Smooth muscle cell (in vitro differentiated cells): ENCODE results near the gene ANTXR2. TPM values are rescaled to one million over a fixed set of nuclear protein-coding genes. Genes with fewer than 3 reads are reported as not detected.
"Not testable (repeated sequence)": the region's sequence is repeated elsewhere in the genome, so short reads cannot be mapped to it uniquely, and the experiment has no call there.

ENCODE experiments used
- DNase-seq: peaks from one replicate; lab custom pipeline; 2025; ENCODE audit not compliant: unreplicated experiment; lab: John Stamatoyannopoulos, UW
- H2AFZ ChIP-seq: fragments of 200-600 bp; sonication (generic); 2 replicates; pipeline ENCODE4 v1.6.0; 2016; ENCODE audit warnings: antibody characterized with exemption, low read depth, mild to moderate bottlenecking
- H3F3A ChIP-seq: fragments of 200-600 bp; sonication (generic); 2 replicates; pipeline ENCODE4 v1.6.0; 2017; ENCODE audit warnings: antibody characterized with exemption, low read depth
- H3K27ac ChIP-seq: fragments of 200-600 bp; sonication (generic); 2 replicates; pipeline ENCODE4 v1.5.1; 2016; ENCODE audit warnings: low read depth, mild to moderate bottlenecking
- H3K27me3 ChIP-seq: fragments of 200-600 bp; sonication (generic); 2 replicates; pipeline ENCODE4 v1.6.1; 2016; ENCODE audit warnings: low read depth, mild to moderate bottlenecking
- H3K36me3 ChIP-seq: fragments of 200-600 bp; sonication (generic); 2 replicates; pipeline ENCODE4 v1.5.1; 2016; ENCODE audit warnings: low read depth
- H3K4me1 ChIP-seq: fragments of 200-600 bp; sonication (generic); 2 replicates; pipeline ENCODE4 v1.5.1; 2016; ENCODE audit warnings: low read depth
- H3K4me2 ChIP-seq: fragments of 200-600 bp; sonication (generic); 2 replicates; pipeline ENCODE4 v1.6.0; 2016; ENCODE audit warnings: mild to moderate bottlenecking
- H3K4me3 ChIP-seq: fragments of 200-600 bp; sonication (generic); 2 replicates; pipeline ENCODE4 v1.5.1; 2016; ENCODE audit warnings: mild to moderate bottlenecking
- H3K79me2 ChIP-seq: fragments of 200-600 bp; sonication (generic); 2 replicates; pipeline ENCODE4 v1.6.0; 2016; ENCODE audit warnings: low read depth, mild to moderate bottlenecking
- H3K9ac ChIP-seq: fragments of 200-600 bp; sonication (generic); 2 replicates; pipeline ENCODE4 v1.6.0; 2016; ENCODE audit warnings: low read depth
- H3K9me3 ChIP-seq: fragments of 200-600 bp; sonication (generic); replicated peaks from 2 replicates; pipeline ENCODE4 v1.5.1; 2016; ENCODE audit warnings: low read depth
- H4K20me1 ChIP-seq: fragments of 200-600 bp; sonication (generic); 2 replicates; pipeline ENCODE4 v1.6.0; 2016; ENCODE audit warnings: low read depth
- WGBS: methylation state at CpG from one replicate; pipeline ENCODE4 v1.1.7; 2016; ENCODE audit warnings: low lambda C conversion rate; 5-methylcytosine and 5-hydroxymethylcytosine counted together
- polyA plus RNA-seq: library from polyadenylated mRNA; unstranded; fragments of >200 nt; fragmentation: Nextera tagmentation; extraction: Ambion mirVana; gene quantifications from 2 replicates; pipeline ENCODE4 v1.2.1, GENCODE V29; 2016
- total RNA-seq: library from RNA; depleted of rRNA; stranded (reverse); fragments of >200 nt; gene quantifications from 2 replicates; pipeline ENCODE4 v1.2.3, GENCODE V29; 2014
- TF ChIP-seq, protein P1 (sequence below): fragments of 200-600 bp; sonication (generic); IDR thresholded peaks from 2 replicates; pipeline ENCODE4 v1.5.1; 2017; ENCODE audit warnings: borderline replicate concordance, mild to moderate bottlenecking, antibody characterized with exemption; ENCODE audit not compliant: insufficient read depth, poor library complexity, severe bottlenecking

ANTXR2 gene
- total and polyA plus RNA-seq, 2 experiments from 2014 or later: 67.6 to 74.5 TPM

GRCh38 chr4:80005863-80006262 lies 67.2 kb downstream of the ANTXR2 start:
- H3K36me3 ChIP-seq: peaks cover 9% of the 10 kb centered on the region
- H3K27me3 ChIP-seq: no peaks in the 10 kb centered on the region
- no peak for DNase-seq
- TF ChIP-seq, protein P1, sequence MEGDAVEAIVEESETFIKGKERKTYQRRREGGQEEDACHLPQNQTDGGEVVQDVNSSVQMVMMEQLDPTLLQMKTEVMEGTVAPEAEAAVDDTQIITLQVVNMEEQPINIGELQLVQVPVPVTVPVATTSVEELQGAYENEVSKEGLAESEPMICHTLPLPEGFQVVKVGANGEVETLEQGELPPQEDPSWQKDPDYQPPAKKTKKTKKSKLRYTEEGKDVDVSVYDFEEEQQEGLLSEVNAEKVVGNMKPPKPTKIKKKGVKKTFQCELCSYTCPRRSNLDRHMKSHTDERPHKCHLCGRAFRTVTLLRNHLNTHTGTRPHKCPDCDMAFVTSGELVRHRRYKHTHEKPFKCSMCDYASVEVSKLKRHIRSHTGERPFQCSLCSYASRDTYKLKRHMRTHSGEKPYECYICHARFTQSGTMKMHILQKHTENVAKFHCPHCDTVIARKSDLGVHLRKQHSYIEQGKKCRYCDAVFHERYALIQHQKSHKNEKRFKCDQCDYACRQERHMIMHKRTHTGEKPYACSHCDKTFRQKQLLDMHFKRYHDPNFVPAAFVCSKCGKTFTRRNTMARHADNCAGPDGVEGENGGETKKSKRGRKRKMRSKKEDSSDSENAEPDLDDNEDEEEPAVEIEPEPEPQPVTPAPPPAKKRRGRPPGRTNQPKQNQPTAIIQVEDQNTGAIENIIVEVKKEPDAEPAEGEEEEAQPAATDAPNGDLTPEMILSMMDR: no peak
- H3K27ac ChIP-seq: no peak overlapping the region
- peaks cover 3% of the 10 kb centered on the region for H3F3A ChIP-seq
- no peak overlapping the region for H3K4me2 ChIP-seq
- no peaks in the 10 kb centered on the region for H3K79me2 ChIP-seq
- no peak overlapping the region for H2AFZ ChIP-seq
- H3K4me3 ChIP-seq: no peak overlapping the region
- WGBS: 91% methylated on average over 3 of the region's 3 CpGs
- H3K9ac ChIP-seq: no peak overlapping the region
- peaks cover 9% of the 10 kb centered on the region for H3K9me3 ChIP-seq
- peaks cover 16% of the 10 kb centered on the region for H3K4me1 ChIP-seq
- no peaks in the 10 kb centered on the region for H4K20me1 ChIP-seq

GRCh38 chr4:80004319-80004718 lies 68.7 kb downstream of the ANTXR2 start:
- Histone ChIP-seq H3K27ac (no peak overlapping the region), H3K4me3 (no peak overlapping the region), H3K79me2 (peaks cover 8% of the 10 kb centered on the region), H4K20me1 (no peaks in the 10 kb centered on the region), H3K4me2 (no peak overlapping the region), H3K36me3 (peaks cover 9% of the 10 kb centered on the region), H3K9me3 (peaks cover 9% of the 10 kb centered on the region), H2AFZ (no peak overlapping the region), H3K4me1 (peaks cover 16% of the 10 kb centered on the region), H3F3A (peaks cover 3% of the 10 kb centered on the region), H3K27me3 (no peaks in the 10 kb centered on the region), H3K9ac (no peak overlapping the region)
- DNase-seq: no peak
- TF ChIP-seq, protein P1: no peak

DNA sequence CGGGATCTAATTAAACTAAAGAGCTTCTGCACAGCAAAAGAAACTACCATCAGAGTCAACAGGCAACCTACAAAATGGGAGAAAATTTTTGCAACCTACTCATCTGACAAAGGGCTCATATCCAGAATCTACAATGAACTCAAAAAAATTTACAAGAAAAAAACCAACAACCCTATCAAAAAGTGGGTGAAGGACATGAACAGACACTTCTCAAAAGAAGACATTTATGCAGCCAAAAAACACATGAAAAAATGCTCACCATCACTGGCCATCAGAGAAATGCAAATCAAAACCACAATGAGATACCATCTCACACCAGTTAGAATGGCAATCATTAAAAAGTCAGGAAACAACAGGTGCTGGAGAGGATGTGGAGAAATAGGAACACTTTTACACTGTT lies 70.5 kb downstream of the ANTXR2 start:
- not testable (repeated sequence) for H3K9me3 ChIP-seq, H3F3A ChIP-seq, H3K4me3 ChIP-seq, H3K79me2 ChIP-seq, H3K27ac ChIP-seq, H3K4me2 ChIP-seq, H3K27me3 ChIP-seq, H3K4me1 ChIP-seq, H3K36me3 ChIP-seq, H3K9ac ChIP-seq, H4K20me1 ChIP-seq, DNase-seq, H2AFZ ChIP-seq
- 100% methylated on average over 1 of the region's 1 CpG for WGBS

- H3K4me2 ChIP-seq, H3K4me1 ChIP-seq, H3K4me3 ChIP-seq, H2AFZ ChIP-seq, H3K36me3 ChIP-seq, DNase-seq, H3K27ac ChIP-seq, H3K27me3 ChIP-seq, H3K9ac ChIP-seq, H3K9me3 ChIP-seq, H3F3A ChIP-seq: not testable (repeated sequence)
- H3K79me2 ChIP-seq: peaks cover 15% of the 10 kb centered on the region
- 84% methylated on average over 3 of the region's 3 CpGs for WGBS
- H4K20me1 ChIP-seq: peaks cover 18% of the 10 kb centered on the region
Measured at GRCh38 chr4:79999048-79999447, 74.0 kb downstream of the ANTXR2 start.

DNA sequence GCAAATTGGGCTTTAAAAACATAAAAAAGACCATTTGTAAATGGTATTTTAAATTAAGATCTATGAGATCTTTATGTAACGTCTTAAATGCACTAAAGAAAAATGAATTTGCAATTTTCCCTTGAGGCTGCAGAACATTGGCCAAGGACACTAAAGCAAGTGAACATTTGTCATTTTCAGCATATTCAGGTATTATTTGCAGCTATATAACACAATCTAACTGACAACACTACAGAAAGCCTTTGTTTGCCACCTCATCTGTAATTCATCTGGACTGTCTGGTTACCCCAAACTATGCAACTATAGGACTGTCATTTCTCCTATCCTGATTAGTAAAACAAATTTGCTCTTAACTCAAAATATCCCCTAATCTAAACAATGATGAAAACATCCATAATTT lies 74.8 kb downstream of the ANTXR2 start:
- H3K79me2 ChIP-seq: peaks cover 15% of the 10 kb centered on the region

More for the DNA sequence above, 74.8 kb downstream of the ANTXR2 start:
- Histone ChIP-seq H3K36me3 (no peaks in the 10 kb centered on the region), H4K20me1 (peaks cover 18% of the 10 kb centered on the region), H3K4me2 (no peak overlapping the region), H3K9ac (no peak overlapping the region), H3K4me1 (no peaks in the 10 kb centered on the region), H3F3A (no peaks in the 10 kb centered on the region), H3K27ac (no peak overlapping the region), H3K9me3 (no peaks in the 10 kb centered on the region), H2AFZ (no peak overlapping the region), H3K4me3 (no peak overlapping the region), H3K27me3 (no peaks in the 10 kb centered on the region)
- TF ChIP-seq, protein P1: no peak
- DNase-seq: no peak
- WGBS: 93% methylated on average over 1 of the region's 1 CpG
